ENCODE measurements around the gene VPS11. TPM values are rescaled to one million over a fixed set of nuclear protein-coding genes. Genes with fewer than 3 reads are reported as not detected.

The VPS11 gene
- total and polyA plus RNA-seq, 10 of the 15 experiments (the other 5 are each of a cell fraction or from before 2014, with no cell fraction given), result 15.8 to 26.4 (median 24.5) TPM

DNA sequence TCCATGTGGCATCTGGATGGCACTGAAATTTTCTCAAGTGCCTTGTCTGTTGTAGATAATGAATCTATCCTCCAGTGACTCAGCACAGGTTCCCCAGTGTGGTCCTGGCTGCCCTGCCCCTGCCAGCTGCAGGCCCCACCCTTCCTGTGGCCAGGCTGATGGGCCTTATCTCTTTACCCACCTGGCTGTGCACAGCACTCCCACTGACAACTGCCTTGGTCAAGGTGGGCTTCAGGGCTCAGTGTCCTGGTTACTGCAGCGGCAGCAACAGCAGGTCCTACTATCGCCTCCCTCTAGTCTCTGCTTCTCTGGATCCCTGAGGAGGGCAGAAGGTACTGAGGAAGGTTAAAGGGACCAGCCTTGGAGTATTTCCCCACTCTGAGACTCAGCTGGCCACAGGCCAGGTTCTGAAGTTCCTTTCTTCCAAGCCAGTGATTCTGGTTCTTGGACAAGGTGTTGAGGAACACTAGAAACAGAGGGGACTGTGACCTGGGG lies 20.2 kb downstream of the VPS11 start:
- H3K9me3 ChIP-seq (replicated peaks; ENCODE audit: control insufficient read depth, insufficient read depth, low read length), result no peaks in the 10 kb centered on the region
- no peak for FAIRE-seq
- SMC1A ChIA-PET (ENCODE audit: uncharacterized antibody, unreplicated experiment), result no interaction called here

More for the DNA sequence above, 20.2 kb downstream of the VPS11 start:
- intact Hi-C loops (cut with micrococcal nuclease; ENCODE audit: unreplicated experiment) (no loop called here), in situ Hi-C loops (cut with MboI) (no loop called here)
- Histone ChIP-seq H4K20me1 (ENCODE audit: control insufficient read depth, insufficient read depth) (no peaks in the 10 kb centered on the region), H3K4me1 (ENCODE audit: control insufficient read depth, insufficient read depth, low read length) (peaks cover 18% of the 10 kb centered on the region), H3K9ac (ENCODE audit: control insufficient read depth, insufficient read depth, low read length) (no peak overlapping the region), H3K4me3 (no peak overlapping the region), H2AFZ (ENCODE audit: control insufficient read depth, low read depth, low read length) (no peak overlapping the region), H3K4me2 (ENCODE audit: control insufficient read depth, insufficient read depth) (no peak overlapping the region), H3K36me3 (ENCODE audit: control insufficient read depth in 2 of 2, insufficient read depth in 2 of 2, low read length in 1 of 2) (peaks cover 2 to 4% of the 10 kb centered on the region in 2 experiments), H3K27ac (ENCODE audit: control insufficient read depth, insufficient read depth) (no peak overlapping the region), H3K27me3 (replicated peaks in 1 of 2; ENCODE audit: control insufficient read depth in 2 of 2, insufficient read depth in 2 of 2, low read length in 1 of 2) (no peaks in the 10 kb centered on the region), H3K79me2 (ENCODE audit: control insufficient read depth, insufficient read depth, low read length) (peaks cover 20% of the 10 kb centered on the region)
- BruUV-seq (replicated peaks), result no TSS peak
- WGBS (ENCODE audit: insufficient coverage, insufficient replicate concordance, low lambda C conversion rate, missing lambda C conversion rate), result 97% methylated on average over 2 of the region's 2 CpGs
- ATAC-seq, result no peak
- ChIA-PET POLR2A (interaction anchor here (4.9 to 5.4 kb wide), 2 partner anchors 9 to 21 kb away, joined by 48 to 69 read pairs; partner anchors contain the start of gene VPS11), RAD21 (ENCODE audit: unreplicated experiment) (no interaction called here), CTCF (no interaction called here)
- no peak for TF ChIP-seq MYB (IDR thresholded peaks at IDR 0.05; ENCODE audit: borderline replicate concordance, low read depth, low read length)
- no peak for TF ChIP-seq DPF2 (IDR thresholded peaks at IDR 0.05)
- TF ChIP-seq SP1 (IDR thresholded peaks at IDR 0.05; ENCODE audit: low read depth, low read length), result no peak
- TF ChIP-seq, protein P1, sequence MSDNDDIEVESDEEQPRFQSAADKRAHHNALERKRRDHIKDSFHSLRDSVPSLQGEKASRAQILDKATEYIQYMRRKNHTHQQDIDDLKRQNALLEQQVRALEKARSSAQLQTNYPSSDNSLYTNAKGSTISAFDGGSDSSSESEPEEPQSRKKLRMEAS (IDR thresholded peaks at IDR 0.05; ENCODE audit: low read depth, low read length), result no peak
- no peak for TF ChIP-seq SREBF2 (IDR thresholded peaks at IDR 0.05; ENCODE audit: low read length)
- TF ChIP-seq, protein P2, sequence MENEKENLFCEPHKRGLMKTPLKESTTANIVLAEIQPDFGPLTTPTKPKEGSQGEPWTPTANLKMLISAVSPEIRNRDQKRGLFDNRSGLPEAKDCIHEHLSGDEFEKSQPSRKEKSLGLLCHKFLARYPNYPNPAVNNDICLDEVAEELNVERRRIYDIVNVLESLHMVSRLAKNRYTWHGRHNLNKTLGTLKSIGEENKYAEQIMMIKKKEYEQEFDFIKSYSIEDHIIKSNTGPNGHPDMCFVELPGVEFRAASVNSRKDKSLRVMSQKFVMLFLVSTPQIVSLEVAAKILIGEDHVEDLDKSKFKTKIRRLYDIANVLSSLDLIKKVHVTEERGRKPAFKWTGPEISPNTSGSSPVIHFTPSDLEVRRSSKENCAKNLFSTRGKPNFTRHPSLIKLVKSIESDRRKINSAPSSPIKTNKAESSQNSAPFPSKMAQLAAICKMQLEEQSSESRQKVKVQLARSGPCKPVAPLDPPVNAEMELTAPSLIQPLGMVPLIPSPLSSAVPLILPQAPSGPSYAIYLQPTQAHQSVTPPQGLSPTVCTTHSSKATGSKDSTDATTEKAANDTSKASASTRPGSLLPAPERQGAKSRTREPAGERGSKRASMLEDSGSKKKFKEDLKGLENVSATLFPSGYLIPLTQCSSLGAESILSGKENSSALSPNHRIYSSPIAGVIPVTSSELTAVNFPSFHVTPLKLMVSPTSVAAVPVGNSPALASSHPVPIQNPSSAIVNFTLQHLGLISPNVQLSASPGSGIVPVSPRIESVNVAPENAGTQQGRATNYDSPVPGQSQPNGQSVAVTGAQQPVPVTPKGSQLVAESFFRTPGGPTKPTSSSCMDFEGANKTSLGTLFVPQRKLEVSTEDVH (IDR thresholded peaks at IDR 0.05; ENCODE audit: low read depth, partially characterized antibody), result no peak
- no peak for TF ChIP-seq SREBF1 (IDR thresholded peaks at IDR 0.05; ENCODE audit: low read length)
- no peak for TF ChIP-seq CBFB (IDR thresholded peaks at IDR 0.05; ENCODE audit: low read depth)
- TF ChIP-seq STAT3 (IDR thresholded peaks at IDR 0.05; ENCODE audit: low read depth, low read length), result no peak
- no peak for TF ChIP-seq PML (IDR thresholded peaks at IDR 0.05; ENCODE audit: low read length)
- no peak for TF ChIP-seq JUNB (IDR thresholded peaks at IDR 0.05)
- TF ChIP-seq, protein P3, sequence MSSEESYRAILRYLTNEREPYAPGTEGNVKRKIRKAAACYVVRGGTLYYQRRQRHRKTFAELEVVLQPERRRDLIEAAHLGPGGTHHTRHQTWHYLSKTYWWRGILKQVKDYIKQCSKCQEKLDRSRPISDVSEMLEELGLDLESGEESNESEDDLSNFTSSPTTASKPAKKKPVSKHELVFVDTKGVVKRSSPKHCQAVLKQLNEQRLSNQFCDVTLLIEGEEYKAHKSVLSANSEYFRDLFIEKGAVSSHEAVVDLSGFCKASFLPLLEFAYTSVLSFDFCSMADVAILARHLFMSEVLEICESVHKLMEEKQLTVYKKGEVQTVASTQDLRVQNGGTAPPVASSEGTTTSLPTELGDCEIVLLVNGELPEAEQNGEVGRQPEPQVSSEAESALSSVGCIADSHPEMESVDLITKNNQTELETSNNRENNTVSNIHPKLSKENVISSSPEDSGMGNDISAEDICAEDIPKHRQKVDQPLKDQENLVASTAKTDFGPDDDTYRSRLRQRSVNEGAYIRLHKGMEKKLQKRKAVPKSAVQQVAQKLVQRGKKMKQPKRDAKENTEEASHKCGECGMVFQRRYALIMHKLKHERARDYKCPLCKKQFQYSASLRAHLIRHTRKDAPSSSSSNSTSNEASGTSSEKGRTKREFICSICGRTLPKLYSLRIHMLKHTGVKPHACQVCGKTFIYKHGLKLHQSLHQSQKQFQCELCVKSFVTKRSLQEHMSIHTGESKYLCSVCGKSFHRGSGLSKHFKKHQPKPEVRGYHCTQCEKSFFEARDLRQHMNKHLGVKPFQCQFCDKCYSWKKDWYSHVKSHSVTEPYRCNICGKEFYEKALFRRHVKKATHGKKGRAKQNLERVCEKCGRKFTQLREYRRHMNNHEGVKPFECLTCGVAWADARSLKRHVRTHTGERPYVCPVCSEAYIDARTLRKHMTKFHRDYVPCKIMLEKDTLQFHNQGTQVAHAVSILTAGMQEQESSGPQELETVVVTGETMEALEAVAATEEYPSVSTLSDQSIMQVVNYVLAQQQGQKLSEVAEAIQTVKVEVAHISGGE (CRISPR knock-in tag; IDR thresholded peaks at IDR 0.05), result no peak
- no peak for TF ChIP-seq ZNF622 (IDR thresholded peaks at IDR 0.05)
- no peak for TF ChIP-seq NR2C1 (IDR thresholded peaks at IDR 0.05)
- no peak for TF ChIP-seq NFYB (IDR thresholded peaks at IDR 0.05; ENCODE audit: insufficient read depth, low read depth, low read length)
- TF ChIP-seq GATAD2B (conservative IDR thresholded peaks at IDR 0.05; ENCODE audit: low read depth), result no peak
- TF ChIP-seq, protein P4, sequence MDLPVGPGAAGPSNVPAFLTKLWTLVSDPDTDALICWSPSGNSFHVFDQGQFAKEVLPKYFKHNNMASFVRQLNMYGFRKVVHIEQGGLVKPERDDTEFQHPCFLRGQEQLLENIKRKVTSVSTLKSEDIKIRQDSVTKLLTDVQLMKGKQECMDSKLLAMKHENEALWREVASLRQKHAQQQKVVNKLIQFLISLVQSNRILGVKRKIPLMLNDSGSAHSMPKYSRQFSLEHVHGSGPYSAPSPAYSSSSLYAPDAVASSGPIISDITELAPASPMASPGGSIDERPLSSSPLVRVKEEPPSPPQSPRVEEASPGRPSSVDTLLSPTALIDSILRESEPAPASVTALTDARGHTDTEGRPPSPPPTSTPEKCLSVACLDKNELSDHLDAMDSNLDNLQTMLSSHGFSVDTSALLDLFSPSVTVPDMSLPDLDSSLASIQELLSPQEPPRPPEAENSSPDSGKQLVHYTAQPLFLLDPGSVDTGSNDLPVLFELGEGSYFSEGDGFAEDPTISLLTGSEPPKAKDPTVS (IDR thresholded peaks at IDR 0.05; ENCODE audit: low read depth, low read length), result no peak
- TF ChIP-seq CREB1 (IDR thresholded peaks at IDR 0.05; ENCODE audit: low read depth), result no peak
- DNase-seq (ENCODE audit: low read depth, low spot score), result no peak

All from GM12878 (cell line).